ENCODE data around the gene SLC30A2. TPM values are rescaled to one million over a fixed set of nuclear protein-coding genes. Genes with fewer than 3 reads are reported as not detected.

The SLC30A2 gene
- total and polyA plus RNA-seq, 9 of the 15 experiments (the other 6 are each of a cell fraction or from before 2014, with no cell fraction given): 0.01 to 0.18 (median 0.06) TPM; not detected in 3

DNA sequence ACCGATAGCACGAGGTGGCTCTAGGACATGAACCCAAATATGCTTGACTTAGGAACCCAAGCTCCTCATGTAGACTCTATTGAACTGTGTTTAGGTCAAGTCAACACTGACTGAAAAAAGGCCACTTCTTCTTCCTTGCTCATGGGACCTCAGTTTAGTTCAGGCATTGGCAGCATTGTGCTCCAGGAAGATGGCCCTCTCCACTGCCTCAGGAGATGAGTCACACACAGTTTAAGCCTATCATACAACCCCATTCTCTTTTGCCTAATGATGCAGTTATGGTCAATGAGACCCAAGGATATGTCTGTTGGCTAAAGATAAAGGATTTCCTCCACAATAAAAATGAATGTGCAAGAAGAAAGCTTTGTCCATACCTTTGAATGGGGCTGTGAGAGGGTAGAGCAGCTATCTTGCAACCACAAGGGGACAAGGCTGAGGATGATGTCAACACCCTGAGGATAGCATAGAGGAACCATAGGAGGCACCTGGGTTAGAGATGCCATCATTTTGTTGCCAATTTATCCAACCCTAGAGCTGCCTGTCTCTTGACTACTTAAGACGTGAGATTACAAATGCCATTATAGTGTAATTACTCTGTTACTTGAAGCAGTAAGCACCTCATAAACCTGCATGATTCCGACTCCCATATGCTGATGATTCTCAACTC, 24.5 kb upstream of the SLC30A2 start (continued):
- no peak for TF ChIP-seq ZNF407 (IDR thresholded peaks at IDR 0.05; ENCODE audit: low read depth)
- TF ChIP-seq, protein P1, sequence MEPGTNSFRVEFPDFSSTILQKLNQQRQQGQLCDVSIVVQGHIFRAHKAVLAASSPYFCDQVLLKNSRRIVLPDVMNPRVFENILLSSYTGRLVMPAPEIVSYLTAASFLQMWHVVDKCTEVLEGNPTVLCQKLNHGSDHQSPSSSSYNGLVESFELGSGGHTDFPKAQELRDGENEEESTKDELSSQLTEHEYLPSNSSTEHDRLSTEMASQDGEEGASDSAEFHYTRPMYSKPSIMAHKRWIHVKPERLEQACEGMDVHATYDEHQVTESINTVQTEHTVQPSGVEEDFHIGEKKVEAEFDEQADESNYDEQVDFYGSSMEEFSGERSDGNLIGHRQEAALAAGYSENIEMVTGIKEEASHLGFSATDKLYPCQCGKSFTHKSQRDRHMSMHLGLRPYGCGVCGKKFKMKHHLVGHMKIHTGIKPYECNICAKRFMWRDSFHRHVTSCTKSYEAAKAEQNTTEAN (CRISPR knock-in tag; IDR thresholded peaks at IDR 0.05): no peak
- TF ChIP-seq MAX (CRISPR knock-in tag; IDR thresholded peaks at IDR 0.05): peak; percentile 89
- no peak for TF ChIP-seq ZNF444 (CRISPR knock-in tag; IDR thresholded peaks at IDR 0.05)
- TF ChIP-seq, protein P2, sequence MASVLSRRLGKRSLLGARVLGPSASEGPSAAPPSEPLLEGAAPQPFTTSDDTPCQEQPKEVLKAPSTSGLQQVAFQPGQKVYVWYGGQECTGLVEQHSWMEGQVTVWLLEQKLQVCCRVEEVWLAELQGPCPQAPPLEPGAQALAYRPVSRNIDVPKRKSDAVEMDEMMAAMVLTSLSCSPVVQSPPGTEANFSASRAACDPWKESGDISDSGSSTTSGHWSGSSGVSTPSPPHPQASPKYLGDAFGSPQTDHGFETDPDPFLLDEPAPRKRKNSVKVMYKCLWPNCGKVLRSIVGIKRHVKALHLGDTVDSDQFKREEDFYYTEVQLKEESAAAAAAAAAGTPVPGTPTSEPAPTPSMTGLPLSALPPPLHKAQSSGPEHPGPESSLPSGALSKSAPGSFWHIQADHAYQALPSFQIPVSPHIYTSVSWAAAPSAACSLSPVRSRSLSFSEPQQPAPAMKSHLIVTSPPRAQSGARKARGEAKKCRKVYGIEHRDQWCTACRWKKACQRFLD (CRISPR knock-in tag; IDR thresholded peaks at IDR 0.05): peak; percentile 87
- no peak for TF ChIP-seq ZNF324 (CRISPR knock-in tag; IDR thresholded peaks at IDR 0.05)
- TF ChIP-seq XRCC5 (IDR thresholded peaks at IDR 0.05; ENCODE audit: low read depth, low read length): no peak
- no peak for TF ChIP-seq CBX8 (IDR thresholded peaks at IDR 0.05; ENCODE audit: borderline replicate concordance, extremely low read depth, low read depth, low read length, poor library complexity, severe bottlenecking)
- TF ChIP-seq PHF21A (IDR thresholded peaks at IDR 0.05; ENCODE audit: borderline replicate concordance, low read depth): peak; percentile 90; the same call in 1 of the 2 replicates
- TF ChIP-seq, protein P3, sequence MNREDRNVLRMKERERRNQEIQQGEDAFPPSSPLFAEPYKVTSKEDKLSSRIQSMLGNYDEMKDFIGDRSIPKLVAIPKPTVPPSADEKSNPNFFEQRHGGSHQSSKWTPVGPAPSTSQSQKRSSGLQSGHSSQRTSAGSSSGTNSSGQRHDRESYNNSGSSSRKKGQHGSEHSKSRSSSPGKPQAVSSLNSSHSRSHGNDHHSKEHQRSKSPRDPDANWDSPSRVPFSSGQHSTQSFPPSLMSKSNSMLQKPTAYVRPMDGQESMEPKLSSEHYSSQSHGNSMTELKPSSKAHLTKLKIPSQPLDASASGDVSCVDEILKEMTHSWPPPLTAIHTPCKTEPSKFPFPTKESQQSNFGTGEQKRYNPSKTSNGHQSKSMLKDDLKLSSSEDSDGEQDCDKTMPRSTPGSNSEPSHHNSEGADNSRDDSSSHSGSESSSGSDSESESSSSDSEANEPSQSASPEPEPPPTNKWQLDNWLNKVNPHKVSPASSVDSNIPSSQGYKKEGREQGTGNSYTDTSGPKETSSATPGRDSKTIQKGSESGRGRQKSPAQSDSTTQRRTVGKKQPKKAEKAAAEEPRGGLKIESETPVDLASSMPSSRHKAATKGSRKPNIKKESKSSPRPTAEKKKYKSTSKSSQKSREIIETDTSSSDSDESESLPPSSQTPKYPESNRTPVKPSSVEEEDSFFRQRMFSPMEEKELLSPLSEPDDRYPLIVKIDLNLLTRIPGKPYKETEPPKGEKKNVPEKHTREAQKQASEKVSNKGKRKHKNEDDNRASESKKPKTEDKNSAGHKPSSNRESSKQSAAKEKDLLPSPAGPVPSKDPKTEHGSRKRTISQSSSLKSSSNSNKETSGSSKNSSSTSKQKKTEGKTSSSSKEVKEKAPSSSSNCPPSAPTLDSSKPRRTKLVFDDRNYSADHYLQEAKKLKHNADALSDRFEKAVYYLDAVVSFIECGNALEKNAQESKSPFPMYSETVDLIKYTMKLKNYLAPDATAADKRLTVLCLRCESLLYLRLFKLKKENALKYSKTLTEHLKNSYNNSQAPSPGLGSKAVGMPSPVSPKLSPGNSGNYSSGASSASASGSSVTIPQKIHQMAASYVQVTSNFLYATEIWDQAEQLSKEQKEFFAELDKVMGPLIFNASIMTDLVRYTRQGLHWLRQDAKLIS (CRISPR knock-in tag; IDR thresholded peaks at IDR 0.05): 0 out of 2 replicates have a peak, but pooled peaks have one; percentile 68
- TF ChIP-seq RFX7 (CRISPR knock-in tag; IDR thresholded peaks at IDR 0.05): no peak
